ENCODE data around the gene ABCC6.
"Not testable (repeated sequence)": the region's sequence is repeated elsewhere in the genome, so short reads cannot be mapped to it uniquely, and the experiment has no call there.

DNA sequence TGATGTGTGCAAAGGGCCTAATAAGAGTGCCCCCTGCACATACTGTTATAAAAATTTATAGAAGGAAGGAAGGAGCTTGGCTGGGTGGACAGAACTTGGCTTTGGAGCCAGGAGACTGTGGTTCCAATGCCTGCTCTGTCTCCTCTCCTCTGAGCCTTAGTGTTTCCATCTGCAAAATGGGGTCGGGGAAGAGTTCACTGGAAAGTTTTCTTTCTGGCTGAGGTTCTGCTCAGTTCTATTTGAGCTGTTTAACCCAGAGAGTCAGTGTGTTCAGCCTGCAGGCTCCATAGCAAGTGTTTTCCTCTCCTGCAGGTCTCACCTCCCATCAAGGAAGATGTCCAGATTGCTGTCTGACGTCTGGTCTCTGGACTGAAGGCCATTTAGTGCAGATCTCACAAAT is 17.4 kb downstream of the ABCC6 start:
- TF ChIP-seq, protein P1, sequence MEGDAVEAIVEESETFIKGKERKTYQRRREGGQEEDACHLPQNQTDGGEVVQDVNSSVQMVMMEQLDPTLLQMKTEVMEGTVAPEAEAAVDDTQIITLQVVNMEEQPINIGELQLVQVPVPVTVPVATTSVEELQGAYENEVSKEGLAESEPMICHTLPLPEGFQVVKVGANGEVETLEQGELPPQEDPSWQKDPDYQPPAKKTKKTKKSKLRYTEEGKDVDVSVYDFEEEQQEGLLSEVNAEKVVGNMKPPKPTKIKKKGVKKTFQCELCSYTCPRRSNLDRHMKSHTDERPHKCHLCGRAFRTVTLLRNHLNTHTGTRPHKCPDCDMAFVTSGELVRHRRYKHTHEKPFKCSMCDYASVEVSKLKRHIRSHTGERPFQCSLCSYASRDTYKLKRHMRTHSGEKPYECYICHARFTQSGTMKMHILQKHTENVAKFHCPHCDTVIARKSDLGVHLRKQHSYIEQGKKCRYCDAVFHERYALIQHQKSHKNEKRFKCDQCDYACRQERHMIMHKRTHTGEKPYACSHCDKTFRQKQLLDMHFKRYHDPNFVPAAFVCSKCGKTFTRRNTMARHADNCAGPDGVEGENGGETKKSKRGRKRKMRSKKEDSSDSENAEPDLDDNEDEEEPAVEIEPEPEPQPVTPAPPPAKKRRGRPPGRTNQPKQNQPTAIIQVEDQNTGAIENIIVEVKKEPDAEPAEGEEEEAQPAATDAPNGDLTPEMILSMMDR (conservative IDR thresholded peaks at IDR 0.05; ENCODE audit: low read length): not testable (repeated sequence)
- not testable (repeated sequence) for TF ChIP-seq EZH2phosphoT487 (IDR thresholded peaks at IDR 0.05; ENCODE audit: borderline replicate concordance, low read depth, low read length)
